Stimulated activated CD4-positive, alpha-beta T cell treated with anti-CD3 and anti-CD28 coated beads, Interleukin-15, amount 100 ng/mL, for 1 hour (primary cell): ENCODE measurements around the gene APAF1.
"Not testable (repeated sequence)": the region's sequence is repeated elsewhere in the genome, so short reads cannot be mapped to it uniquely, and the experiment has no call there.

Source experiments
- DNase-seq, 2 donors: peaks; one replicate each; pipeline ENCODE4 v3.0.0-alpha.2; 2020; ENCODE audit warnings: low read depth in 1 of 2, low spot score in 1 of 2

APAF1 gene, protein sequence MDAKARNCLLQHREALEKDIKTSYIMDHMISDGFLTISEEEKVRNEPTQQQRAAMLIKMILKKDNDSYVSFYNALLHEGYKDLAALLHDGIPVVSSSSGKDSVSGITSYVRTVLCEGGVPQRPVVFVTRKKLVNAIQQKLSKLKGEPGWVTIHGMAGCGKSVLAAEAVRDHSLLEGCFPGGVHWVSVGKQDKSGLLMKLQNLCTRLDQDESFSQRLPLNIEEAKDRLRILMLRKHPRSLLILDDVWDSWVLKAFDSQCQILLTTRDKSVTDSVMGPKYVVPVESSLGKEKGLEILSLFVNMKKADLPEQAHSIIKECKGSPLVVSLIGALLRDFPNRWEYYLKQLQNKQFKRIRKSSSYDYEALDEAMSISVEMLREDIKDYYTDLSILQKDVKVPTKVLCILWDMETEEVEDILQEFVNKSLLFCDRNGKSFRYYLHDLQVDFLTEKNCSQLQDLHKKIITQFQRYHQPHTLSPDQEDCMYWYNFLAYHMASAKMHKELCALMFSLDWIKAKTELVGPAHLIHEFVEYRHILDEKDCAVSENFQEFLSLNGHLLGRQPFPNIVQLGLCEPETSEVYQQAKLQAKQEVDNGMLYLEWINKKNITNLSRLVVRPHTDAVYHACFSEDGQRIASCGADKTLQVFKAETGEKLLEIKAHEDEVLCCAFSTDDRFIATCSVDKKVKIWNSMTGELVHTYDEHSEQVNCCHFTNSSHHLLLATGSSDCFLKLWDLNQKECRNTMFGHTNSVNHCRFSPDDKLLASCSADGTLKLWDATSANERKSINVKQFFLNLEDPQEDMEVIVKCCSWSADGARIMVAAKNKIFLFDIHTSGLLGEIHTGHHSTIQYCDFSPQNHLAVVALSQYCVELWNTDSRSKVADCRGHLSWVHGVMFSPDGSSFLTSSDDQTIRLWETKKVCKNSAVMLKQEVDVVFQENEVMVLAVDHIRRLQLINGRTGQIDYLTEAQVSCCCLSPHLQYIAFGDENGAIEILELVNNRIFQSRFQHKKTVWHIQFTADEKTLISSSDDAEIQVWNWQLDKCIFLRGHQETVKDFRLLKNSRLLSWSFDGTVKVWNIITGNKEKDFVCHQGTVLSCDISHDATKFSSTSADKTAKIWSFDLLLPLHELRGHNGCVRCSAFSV (N-terminal part only)

DNA sequence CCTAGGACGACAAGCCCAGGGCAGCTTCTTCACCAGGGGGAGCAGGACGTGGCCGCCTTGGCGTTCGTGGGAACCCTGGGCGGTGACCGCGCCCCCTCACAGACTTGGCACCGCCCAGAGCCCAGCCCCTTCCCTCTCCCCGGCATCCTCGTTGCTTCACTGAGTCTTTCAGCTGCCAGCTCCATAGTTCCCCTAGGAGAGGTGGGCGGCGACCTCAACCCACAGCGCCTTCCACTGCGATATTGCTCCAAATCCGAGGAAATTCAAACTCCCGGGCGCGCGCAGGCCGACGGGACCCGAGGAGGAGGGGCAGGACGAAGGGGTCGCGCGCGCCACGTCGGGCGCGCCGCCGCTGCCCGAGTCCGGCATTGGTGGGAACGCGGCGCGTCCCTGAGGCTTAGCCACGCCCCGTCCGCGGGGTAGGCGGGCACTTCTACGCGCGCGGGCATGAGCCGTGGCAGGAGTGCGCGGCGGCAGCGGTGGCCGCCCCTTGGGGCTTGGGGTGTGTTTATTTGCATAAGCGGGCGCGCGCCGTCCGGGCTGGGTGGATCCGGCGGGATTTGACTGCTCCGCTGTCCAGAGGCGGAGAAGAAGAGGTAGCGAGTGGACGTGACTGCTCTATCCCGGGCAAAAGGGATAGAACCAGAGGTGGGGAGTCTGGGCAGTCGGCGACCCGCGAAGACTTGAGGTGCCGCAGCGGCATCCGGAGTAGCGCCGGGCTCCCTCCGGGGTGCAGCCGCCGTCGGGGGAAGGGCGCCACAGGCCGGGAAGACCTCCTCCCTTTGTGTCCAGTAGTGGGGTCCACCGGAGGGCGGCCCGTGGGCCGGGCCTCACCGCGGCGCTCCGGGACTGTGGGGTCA is at the start of gene APAF1, which contains the start of gene IKBIP:
Gene APAF1, plus strand, starts transcription at position 579 of the 860 bp plus-strand sequence. CDS start 3,070 bp downstream, outside the sequence.
Gene IKBIP, minus strand, starts transcription at position 77 of the 860 bp plus-strand sequence. CDS start 87 bp downstream, outside the sequence.
- DNase-seq, result peak; percentile 93 to 98

DNA sequence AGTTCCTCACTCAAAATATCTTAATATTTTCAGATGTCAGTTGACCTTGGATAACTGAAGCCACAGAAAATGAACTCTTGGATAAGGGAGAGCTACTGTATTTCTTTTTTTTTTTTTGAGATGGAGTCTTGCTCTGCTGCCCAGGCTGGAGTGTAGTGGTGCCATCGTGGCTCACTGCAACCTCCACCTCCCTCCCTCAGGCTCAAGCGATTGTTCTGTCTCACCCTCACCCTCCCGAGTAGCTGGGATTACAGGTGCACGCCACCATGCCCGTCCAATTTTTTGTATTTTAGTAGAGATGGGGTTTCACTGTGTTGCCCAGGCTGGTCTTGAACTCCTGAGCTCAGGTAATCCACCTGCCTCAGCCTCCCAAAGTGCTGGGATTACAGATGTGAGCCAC is 47.8 kb upstream of the APAF1 start:
- not testable (repeated sequence) for DNase-seq

DNA sequence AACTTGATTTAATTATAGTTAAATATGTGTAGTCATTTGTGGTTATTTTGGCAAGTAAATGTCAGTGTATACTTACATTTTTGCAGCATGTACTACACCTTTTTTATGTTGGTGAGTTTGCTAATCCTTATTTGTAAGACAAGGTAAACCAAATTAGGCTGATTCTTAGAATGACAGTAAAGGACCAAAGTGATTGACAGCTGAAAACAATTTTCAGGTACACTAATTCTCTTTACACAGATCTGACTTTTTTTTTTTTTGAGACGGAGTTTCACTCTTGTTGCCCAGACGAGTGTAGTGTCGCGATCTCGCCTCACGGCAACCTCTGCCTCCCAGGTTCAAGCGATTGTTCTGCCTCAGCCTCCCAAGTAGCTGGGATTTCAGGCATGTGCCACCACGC is 43.2 kb upstream of the APAF1 start:
- DNase-seq, result no peak

DNA sequence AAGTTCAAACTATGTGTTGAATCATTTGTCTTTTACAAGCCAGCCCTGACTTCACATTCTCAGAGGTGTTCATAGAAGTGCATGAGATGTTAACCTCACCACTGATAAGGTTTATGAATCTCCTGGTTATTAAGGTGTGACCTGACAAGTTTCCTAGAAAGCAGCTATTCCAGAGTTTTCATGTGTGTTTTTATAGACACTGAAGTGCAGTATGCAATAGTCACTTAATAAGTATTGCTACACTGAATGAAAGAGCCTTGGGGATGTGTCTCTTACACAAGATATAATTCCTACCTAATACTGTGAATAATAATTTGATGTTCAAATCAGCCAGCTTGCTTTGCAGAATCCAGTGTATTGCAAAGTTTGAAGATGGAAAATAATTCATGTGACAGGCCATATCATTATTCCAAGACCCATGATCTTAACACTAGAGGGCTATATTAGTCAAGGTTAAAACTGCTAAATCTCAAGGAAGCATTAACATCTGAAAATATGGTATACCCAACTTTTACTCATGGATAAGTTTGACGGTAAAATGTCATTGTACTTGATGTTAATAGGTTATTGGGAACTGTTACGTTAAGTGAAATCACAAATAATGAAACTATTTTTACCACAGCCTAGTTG is 38.6 kb upstream of the APAF1 start:
- DNase-seq, result no peak

DNA sequence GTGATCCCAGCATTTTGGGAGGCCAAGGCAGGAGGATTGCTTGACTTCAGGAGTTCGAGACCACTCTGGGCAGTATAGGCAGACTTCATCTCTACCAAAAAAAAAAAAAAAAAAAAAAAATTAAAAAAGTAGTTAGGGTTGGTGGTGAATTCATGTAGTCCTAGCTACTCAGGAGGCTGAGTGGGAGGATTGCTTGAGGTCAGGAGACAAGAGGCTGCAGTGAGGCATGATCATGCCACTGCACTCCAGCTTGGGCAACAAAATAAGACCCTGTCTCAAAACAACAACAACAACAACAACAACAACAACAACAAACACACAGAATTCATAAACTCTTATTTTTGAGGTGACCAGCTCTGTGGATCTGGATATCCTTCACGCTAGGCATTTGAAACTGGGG is 34.5 kb upstream of the APAF1 start:
- no peak for DNase-seq

DNA sequence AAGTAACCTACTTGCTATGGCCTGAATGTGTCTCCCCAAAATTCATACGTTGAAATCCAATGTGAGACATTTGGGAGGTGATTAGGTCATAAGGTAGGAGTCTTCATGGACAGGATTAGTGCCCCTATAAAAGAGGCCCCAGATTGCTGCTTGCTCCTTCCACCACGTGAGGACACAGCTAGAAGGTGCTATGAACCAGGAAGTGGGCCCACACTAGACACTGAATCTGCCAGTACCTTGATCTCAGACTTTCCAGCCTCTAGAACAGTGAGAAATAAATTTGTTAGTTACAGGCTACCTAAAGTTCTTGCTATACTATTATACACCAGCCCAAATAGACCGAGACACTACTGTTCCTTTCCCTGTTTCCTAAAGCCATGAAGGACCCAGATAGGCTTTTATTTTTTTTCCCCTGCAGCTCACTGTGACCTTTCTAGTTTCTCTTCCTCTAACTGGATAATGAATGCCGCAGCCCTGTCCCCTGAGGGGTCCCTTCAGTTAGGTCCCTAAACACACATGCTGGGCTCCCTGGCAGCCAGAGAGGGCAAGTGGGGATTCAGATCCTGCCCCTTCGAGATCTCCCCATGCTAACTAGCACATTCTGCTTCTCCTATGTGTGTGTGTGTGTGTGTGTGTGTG is 32.3 kb upstream of the APAF1 start:
- no peak for DNase-seq

DNA sequence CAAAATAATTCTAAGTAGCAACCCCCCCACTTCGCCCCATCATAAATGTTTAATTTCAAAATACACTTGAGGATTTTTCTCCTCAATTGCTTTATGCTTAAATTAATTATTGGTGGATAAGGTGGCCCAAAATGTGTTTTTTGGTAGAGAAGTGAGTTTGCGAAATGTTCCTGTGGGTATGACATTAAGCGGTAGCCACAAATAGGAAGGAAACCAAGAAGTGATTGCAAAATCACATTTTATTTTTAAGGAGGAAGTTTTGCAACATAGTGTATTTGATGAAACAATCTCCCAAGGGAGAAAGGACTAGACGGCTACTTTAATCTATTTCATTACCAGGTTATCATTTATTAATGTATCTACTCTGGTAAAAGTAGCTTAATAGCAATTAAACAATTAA is 26.1 kb upstream of the APAF1 start:
- no peak for DNase-seq

DNA sequence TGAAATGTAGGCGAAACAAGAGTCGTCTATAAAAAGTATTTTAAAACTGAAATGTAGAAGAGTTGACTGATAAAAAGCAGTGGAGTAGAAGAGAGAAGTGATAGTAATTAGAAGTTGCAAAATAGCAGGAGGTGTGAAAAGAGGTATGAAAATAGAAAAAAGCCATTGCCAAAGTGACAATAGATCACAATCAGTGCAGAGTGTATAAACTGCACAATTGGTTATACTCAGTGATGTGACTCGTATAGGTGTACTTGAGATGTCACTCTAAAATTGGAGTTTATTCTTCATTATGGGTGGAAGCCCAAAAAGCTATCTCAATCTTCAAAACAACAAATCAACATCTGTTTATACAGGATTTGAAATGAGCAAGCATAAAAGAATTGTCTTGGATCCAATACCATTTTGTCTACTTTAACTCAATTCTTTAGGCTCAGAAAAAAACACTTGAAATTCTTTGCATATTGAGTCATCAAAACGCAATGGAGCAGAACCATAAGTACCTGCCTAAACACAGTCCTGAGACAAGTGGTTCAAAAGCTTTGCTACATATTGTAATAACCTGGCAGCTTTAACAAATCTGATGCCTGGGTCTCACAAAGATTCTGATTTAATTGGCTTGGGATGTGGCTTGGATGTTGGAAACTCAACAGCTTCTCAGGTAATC is 9.3 kb upstream of the APAF1 start:
- DNase-seq, result no peak

DNA sequence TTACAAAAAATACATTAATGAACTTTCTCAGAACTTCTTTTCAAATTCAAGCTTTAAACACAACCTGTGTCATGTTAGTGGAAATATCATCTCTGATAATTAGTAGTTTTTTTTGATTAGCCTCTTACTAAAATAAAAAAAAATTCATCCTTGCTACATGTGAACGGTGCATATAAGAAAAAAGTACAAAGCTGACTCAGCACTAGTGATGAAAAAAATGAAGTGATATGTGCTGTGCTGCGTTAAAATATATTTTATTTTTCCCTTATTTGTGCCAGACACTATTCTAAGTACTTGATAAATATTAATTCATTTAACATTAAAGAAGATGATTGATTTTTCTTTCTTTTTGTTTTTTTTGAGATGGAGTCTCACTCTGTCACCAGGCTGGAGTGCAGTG is 8.0 kb upstream of the APAF1 start:
- no peak for DNase-seq

DNA sequence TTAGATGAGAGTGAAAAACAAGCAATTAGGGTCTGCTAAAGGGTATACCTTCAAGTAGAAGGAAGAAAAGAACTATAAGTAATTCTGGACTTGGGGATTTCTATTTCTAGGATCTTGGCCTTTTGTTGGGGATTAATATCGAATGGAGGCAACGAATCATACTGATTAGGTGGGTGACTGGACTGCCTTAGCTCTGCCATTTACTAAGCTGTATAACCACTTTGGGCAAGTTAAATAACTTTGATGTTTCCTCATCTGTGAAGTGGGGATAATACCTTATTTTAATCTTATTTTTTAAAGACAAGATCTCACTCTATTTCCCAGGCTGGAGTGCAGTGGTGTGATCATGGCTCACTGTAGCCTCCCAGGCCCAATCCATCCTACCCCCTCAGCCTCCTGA is 7.1 kb upstream of the APAF1 start:
- DNase-seq, result no peak

DNA sequence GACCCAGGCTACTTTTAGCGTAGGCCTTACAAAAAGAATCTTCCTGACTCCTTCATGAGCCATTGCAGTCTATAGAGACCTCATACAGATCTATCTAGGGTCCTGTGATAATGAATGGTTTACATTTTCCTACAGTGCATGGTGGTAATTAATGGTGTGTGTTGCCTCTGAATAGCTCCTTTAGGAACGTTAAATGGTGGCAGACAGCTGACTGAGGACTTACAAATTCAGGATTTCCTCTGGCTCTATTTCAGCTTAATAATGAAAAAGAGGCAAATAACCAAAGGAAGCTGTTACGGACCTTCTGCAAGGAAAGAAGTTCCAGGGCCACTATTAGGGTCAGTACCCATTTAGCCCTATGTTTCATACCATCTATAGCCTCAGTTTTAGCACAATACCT is 5.6 kb upstream of the APAF1 start:
- DNase-seq, result no peak

DNA sequence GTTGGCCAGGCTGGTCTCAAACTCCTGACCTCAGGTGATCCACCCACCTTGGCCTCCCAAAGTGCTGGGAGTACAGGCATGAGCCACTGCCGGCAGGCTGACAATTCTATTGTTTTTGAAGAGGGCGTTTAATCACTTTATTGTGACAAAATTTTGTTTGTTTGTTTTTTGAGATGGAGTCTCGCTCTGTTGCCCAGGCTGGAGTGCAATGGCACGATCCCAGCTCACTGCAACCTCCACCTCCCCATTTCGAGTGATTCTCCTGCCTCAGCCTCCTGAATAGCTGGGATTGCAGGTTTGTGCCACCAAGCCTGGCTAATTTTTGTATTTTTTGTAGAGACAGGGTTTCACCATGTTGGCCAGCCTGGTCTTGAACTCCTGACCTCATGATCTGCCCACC is 2.3 kb upstream of the APAF1 start:
- not testable (repeated sequence) for DNase-seq

DNA sequence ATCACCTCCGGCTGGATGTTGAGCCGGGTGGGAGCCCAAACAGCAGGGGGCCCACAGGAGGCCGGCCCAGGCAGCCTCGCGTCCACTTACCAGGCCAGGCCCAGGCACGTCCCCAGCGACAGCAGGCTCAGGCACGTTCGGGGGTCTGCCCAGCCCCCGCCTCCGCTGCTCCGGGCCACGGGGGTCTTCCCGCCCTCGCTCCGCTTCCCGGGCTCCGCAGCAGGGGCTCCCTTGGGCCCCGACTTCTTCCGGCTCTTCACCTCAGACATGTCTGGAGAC is 718 bp upstream of the APAF1 start:
- DNase-seq, result peak in 1 of 2 donors; percentile 3

DNA sequence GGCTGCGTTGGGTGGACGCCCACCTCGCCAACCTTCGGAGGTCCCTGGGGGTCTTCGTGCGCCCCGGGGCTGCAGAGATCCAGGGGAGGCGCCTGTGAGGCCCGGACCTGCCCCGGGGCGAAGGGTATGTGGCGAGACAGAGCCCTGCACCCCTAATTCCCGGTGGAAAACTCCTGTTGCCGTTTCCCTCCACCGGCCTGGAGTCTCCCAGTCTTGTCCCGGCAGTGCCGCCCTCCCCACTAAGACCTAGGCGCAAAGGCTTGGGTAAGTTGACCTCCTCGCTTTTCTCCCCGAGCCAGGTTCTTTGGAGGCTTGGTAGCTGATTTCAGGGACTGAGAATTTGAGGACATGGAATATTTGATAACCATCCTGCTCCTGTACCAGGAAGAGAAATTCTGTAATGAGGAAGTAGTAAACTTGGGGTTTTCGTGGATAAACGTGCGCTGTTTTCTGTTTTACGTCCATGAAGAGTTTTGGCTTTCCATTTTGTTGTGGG is 530 bp downstream of the APAF1 start:
- no peak for DNase-seq

DNA sequence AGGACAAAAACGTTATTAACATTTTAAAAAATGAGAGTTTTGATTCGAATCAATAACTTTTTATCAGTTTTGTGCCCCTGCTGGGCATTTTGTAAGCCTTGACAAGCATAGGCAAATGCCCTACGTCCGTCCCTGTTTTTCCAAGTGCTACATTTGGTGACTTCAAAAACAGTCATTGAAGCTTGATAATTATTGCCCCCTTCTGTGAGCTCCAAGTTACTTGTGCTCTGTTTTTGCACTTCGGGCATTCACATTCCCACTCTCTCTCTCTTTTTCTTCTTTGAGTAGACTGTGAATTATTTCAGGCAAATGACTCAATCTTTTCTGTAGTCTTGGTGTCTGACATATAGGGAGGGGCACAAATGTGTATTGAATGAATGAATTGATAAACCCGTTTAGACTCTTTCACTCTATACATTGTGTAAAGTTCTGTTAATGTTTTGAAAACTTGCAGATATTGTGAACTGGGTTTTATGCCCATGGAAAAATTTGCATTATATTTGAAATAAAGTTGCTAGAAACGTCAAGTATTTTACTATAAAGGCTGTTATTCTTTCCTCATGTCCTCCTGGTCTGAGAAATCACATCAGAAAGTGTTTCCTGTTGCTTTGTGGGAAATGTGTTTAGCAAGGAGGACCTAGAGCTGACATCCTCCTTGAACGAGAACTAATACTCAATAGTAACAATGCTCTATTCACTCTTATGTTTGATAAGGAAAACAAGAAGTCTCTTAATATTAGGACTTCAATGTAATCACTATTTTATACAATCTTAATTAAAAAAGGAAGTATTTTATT is 1.4 kb downstream of the APAF1 start:
- DNase-seq, result no peak

DNA sequence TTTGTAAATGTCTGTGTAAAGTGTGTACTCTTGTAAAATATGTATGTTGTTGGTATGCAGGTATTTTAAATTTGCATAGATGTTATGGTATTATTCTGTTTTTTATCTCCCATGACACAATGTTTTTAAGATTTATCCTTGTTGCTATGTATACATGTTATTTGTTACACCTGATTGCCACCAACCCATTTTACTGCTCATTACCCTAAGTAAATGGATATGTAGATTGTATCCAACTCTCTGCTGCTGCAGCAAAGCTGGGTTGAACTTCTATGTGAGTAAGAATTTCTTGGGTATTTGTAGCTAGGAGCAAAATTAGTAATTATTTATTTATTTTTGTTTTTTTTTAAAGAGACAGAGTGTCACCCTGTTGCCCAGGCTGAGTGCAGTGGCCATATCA is 6.2 kb downstream of the APAF1 start:
- DNase-seq, result no peak

DNA sequence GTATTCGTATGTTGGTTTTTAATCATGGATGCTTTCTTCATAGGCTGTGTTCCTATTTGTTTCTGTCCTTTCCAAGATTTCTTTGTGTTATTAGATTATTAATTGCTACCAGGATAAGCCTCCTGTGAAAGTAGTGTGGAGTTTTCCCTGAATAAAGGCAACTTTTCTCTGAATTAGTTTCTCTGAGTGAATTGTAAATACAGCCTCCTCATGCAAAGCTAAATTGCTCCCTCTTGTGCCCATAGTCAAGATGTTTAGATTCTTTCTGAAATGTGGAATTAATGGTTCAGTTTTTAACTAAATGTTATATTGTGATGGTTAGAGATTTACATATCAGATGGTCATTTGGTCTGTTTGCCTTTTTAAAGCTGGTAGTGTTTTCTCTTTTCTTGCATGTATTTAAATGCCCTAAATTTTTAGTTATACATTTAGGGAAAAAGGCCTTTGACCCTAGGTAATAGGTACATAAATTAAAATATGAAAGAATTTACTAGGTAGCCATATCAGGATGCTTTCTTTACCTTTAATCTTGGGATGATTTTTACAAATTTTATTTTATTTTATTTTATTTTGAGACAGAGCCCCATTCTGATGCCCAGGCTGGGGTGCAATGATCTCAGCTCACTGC is 8.9 kb downstream of the APAF1 start:
- DNase-seq, result no peak
